HepG2 (cell line): ENCODE measurements around the gene HSD3B7. TPM values are rescaled to one million over a fixed set of nuclear protein-coding genes. Genes with fewer than 3 reads are reported as not detected.

Experiments
- GTF3A ChIP-seq: sonication (generic); formaldehyde crosslinking; conservative IDR thresholded peaks from 2 replicates; pipeline ENCODE4 v1.4.0; 2020; ENCODE audit warnings: mild to moderate bottlenecking, missing genetic modification reagents
- HMG20A ChIP-seq: IDR thresholded peaks from 2 replicates; pipeline ENCODE4 v1.6.1; 2016; ENCODE audit warnings: borderline replicate concordance
- KDM6A ChIP-seq: IDR thresholded peaks from 2 replicates; pipeline ENCODE4 v1.6.1; 2016; ENCODE audit warnings: low read depth
- MAFF ChIP-seq: IDR thresholded peaks from 2 replicates; pipeline ENCODE4 v1.6.1; 2011; ENCODE audit warnings: low read depth, low read length, improper control_type of control experiment
- PHF20 ChIP-seq: sonication (generic); formaldehyde crosslinking; IDR thresholded peaks from 2 replicates; pipeline ENCODE4 v1.5.0; 2020; ENCODE audit warnings: mild to moderate bottlenecking, missing genetic modification reagents
- POLR2AphosphoS2 ChIP-seq: IDR thresholded peaks from 2 replicates; pipeline ENCODE4 v1.6.1; 2011; ENCODE audit warnings: low read depth, low read length, improper control_type of control experiment
- SMAD9 ChIP-seq: sonication (generic); formaldehyde crosslinking; IDR thresholded peaks from 2 replicates; pipeline ENCODE4 v1.5.1; 2020; ENCODE audit warnings: mild to moderate bottlenecking, missing genetic modification reagents
- SPEN ChIP-seq: sonication (generic); formaldehyde crosslinking; IDR thresholded peaks from 2 replicates; pipeline ENCODE4 v1.5.1; 2020; ENCODE audit warnings: low read depth, mild to moderate bottlenecking, missing genetic modification reagents
- ZBTB44 ChIP-seq: sonication (generic); formaldehyde crosslinking; IDR thresholded peaks from 2 replicates; pipeline ENCODE4 v1.4.0; 2020; ENCODE audit warnings: missing genetic modification reagents
- ZEB1 ChIP-seq: IDR thresholded peaks from 2 replicates; pipeline ENCODE4 v1.6.1; 2012; ENCODE audit warnings: mild to moderate bottlenecking, low read depth, inconsistent platforms; ENCODE audit not compliant: insufficient replicate concordance
- ZFY ChIP-seq: sonication (generic); formaldehyde crosslinking; IDR thresholded peaks from 2 replicates; pipeline ENCODE4 v1.4.0; 2020; ENCODE audit warnings: missing genetic modification reagents
- ZNF20 ChIP-seq: sonication (generic); formaldehyde crosslinking; IDR thresholded peaks from 2 replicates; pipeline ENCODE4 v1.4.0; 2020; ENCODE audit warnings: mild to moderate bottlenecking, moderate library complexity, missing genetic modification reagents
- ZNF335 ChIP-seq: sonication (generic); formaldehyde crosslinking; IDR thresholded peaks from 2 replicates; pipeline ENCODE4 v1.4.0; 2020; ENCODE audit warnings: missing genetic modification reagents
- ZNF530 ChIP-seq: sonication (generic); formaldehyde crosslinking; IDR thresholded peaks from 2 replicates; pipeline ENCODE4 v1.5.0; 2020; ENCODE audit warnings: low read depth, mild to moderate bottlenecking, missing genetic modification reagents
- polyA plus RNA-seq, 8 experiments: library from polyadenylated mRNA; depleted of rRNA in 3 of 8; stranded (reverse) in 7 of 8; unstranded in 1 of 8; fragments of >200 nt; fragmentation: Illumina TruSeq in 4 of 8; extraction: Trizol in 4 of 8; gene quantifications; 2 replicates each; pipeline versions ENCODE4 v1.2.1 to v1.2.3, GENCODE V29; 2011 to 2016; ENCODE audit warnings: low read depth in 4 of 8, missing spikeins in 1 of 8, mixed read lengths in 1 of 8; ENCODE audit not compliant: insufficient read depth in 1 of 8
- total RNA-seq, 5 experiments: library from RNA; depleted of rRNA; stranded (reverse); fragments of >200 nt; fragmentation: Illumina TruSeq; extraction: Trizol; gene quantifications; 2 replicates each; pipeline ENCODE4 v1.2.3, GENCODE V29; 2016; ENCODE audit warnings: low read depth in 1 of 5
- TF ChIP-seq, protein P1 (sequence below): sonication (generic); formaldehyde crosslinking; IDR thresholded peaks from 2 replicates; pipeline ENCODE4 v1.5.1; 2020; ENCODE audit warnings: mild to moderate bottlenecking, missing genetic modification reagents, borderline replicate concordance
- TF ChIP-seq, protein P2 (sequence below): sonication (generic); formaldehyde crosslinking; IDR thresholded peaks from 2 replicates; pipeline ENCODE4 v1.4.0; 2020; ENCODE audit warnings: missing genetic modification reagents, mild to moderate bottlenecking, borderline replicate concordance
- TF ChIP-seq, protein P3 (sequence below): sonication (generic); formaldehyde crosslinking; IDR thresholded peaks from 2 replicates; pipeline ENCODE4 v1.8.1; 2022; ENCODE audit warnings: mild to moderate bottlenecking, missing genetic modification reagents

Gene HSD3B7
- total and polyA plus RNA-seq, 2 of the 13 experiments (the other 11 are each of a cell fraction or from before 2014, with no cell fraction given) = 32.9 to 69.7 TPM

DNA sequence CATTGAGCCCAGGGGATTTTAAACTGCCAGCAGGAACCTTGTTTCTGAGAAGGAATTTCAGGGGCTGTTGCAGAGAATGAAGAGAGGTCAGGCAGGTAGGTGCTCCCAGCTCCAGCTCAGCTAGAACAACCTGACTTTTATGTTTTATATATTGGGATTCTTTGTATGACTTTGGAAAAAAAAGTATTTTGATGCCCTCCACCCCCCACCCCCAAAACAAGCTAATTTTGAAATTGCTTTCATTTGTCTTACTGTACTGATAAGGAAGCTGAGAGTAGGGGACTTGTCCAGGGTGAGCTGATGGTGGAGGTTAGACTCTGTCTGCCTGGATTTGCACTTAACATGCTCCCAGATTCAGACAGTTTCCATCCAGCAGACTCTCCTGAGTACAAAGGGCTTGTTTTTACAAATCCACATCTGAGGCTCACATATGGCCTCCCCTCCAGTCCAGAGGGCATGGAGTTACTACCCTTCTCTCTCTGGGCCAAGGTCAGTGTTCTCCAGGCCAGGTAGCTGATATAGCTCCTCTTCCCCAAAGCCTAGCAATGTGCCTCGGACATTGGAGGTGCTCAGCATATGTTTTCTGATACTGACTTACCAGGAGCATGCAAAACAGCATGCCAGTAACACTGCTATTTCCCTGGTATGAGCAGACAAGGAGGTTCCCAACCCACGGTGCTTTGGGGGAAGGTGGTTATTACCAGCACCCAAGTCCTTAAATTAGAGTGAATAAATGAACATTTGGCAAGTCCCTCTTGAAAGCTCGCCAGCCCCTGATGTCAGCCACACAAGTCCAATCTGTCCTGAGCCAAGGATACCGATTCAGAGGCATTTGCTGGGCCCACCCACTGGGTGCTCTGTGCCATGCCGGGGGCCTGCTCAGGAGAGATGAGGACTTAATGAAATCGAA, 14.1 kb downstream of the HSD3B7 start (continued):
- TF ChIP-seq, protein P1, sequence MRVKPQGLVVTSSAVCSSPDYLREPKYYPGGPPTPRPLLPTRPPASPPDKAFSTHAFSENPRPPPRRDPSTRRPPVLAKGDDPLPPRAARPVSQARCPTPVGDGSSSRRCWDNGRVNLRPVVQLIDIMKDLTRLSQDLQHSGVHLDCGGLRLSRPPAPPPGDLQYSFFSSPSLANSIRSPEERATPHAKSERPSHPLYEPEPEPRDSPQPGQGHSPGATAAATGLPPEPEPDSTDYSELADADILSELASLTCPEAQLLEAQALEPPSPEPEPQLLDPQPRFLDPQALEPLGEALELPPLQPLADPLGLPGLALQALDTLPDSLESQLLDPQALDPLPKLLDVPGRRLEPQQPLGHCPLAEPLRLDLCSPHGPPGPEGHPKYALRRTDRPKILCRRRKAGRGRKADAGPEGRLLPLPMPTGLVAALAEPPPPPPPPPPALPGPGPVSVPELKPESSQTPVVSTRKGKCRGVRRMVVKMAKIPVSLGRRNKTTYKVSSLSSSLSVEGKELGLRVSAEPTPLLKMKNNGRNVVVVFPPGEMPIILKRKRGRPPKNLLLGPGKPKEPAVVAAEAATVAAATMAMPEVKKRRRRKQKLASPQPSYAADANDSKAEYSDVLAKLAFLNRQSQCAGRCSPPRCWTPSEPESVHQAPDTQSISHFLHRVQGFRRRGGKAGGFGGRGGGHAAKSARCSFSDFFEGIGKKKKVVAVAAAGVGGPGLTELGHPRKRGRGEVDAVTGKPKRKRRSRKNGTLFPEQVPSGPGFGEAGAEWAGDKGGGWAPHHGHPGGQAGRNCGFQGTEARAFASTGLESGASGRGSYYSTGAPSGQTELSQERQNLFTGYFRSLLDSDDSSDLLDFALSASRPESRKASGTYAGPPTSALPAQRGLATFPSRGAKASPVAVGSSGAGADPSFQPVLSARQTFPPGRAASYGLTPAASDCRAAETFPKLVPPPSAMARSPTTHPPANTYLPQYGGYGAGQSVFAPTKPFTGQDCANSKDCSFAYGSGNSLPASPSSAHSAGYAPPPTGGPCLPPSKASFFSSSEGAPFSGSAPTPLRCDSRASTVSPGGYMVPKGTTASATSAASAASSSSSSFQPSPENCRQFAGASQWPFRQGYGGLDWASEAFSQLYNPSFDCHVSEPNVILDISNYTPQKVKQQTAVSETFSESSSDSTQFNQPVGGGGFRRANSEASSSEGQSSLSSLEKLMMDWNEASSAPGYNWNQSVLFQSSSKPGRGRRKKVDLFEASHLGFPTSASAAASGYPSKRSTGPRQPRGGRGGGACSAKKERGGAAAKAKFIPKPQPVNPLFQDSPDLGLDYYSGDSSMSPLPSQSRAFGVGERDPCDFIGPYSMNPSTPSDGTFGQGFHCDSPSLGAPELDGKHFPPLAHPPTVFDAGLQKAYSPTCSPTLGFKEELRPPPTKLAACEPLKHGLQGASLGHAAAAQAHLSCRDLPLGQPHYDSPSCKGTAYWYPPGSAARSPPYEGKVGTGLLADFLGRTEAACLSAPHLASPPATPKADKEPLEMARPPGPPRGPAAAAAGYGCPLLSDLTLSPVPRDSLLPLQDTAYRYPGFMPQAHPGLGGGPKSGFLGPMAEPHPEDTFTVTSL (CRISPR knock-in tag) = 0 out of 2 replicates have a peak, but pooled peaks have one; percentile 11
- TF ChIP-seq, protein P2, sequence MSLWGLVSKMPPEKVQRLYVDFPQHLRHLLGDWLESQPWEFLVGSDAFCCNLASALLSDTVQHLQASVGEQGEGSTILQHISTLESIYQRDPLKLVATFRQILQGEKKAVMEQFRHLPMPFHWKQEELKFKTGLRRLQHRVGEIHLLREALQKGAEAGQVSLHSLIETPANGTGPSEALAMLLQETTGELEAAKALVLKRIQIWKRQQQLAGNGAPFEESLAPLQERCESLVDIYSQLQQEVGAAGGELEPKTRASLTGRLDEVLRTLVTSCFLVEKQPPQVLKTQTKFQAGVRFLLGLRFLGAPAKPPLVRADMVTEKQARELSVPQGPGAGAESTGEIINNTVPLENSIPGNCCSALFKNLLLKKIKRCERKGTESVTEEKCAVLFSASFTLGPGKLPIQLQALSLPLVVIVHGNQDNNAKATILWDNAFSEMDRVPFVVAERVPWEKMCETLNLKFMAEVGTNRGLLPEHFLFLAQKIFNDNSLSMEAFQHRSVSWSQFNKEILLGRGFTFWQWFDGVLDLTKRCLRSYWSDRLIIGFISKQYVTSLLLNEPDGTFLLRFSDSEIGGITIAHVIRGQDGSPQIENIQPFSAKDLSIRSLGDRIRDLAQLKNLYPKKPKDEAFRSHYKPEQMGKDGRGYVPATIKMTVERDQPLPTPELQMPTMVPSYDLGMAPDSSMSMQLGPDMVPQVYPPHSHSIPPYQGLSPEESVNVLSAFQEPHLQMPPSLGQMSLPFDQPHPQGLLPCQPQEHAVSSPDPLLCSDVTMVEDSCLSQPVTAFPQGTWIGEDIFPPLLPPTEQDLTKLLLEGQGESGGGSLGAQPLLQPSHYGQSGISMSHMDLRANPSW = 0 out of 2 replicates have a peak, but pooled peaks have one; percentile 69
- TF ChIP-seq POLR2AphosphoS2 (no peak), SPEN (CRISPR knock-in tag) (peak; percentile 85), GTF3A (CRISPR knock-in tag) (peak; percentile 71; the same call in 1 of the 2 replicates), ZBTB44 (CRISPR knock-in tag) (no peak), ZNF335 (CRISPR knock-in tag) (0 out of 2 replicates have a peak, but pooled peaks have one; percentile 15), ZEB1 (peak; percentile 52), KDM6A (CRISPR knock-in tag) (peak; percentile 66), PHF20 (peak; percentile 52; the same call in 1 of the 2 replicates), ZNF20 (CRISPR knock-in tag) (no peak), HMG20A (peak; percentile 42; the same call in 1 of the 2 replicates), ZFY (CRISPR knock-in tag) (0 out of 2 replicates have a peak, but pooled peaks have one; percentile 37), ZNF530 (CRISPR knock-in tag) (0 out of 2 replicates have a peak, but pooled peaks have one; percentile 39), SMAD9 (CRISPR knock-in tag) (no peak; the same call in 1 of the 2 replicates), MAFF (no peak)
- TF ChIP-seq, protein P3, sequence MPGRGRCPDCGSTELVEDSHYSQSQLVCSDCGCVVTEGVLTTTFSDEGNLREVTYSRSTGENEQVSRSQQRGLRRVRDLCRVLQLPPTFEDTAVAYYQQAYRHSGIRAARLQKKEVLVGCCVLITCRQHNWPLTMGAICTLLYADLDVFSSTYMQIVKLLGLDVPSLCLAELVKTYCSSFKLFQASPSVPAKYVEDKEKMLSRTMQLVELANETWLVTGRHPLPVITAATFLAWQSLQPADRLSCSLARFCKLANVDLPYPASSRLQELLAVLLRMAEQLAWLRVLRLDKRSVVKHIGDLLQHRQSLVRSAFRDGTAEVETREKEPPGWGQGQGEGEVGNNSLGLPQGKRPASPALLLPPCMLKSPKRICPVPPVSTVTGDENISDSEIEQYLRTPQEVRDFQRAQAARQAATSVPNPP = no peak
